RWPE2 (cell line): ENCODE data around the gene SMTN.

Experiments used
- ATAC-seq: fragments of 200-7000 bp; cut with Tn5 transposase; 3 replicates; pipeline ENCODE4 v1.9.1; 2021; ENCODE audit warnings: low read depth
- DNase-seq: peaks from one replicate; pipeline ENCODE4 v3.0.0-alpha.2; 2020; ENCODE audit warnings: low spot score
- H3K27ac ChIP-seq: fragments of 450-650 bp; 2 replicates; pipeline ENCODE4 v1.5.1; 2017; ENCODE audit warnings: mild to moderate bottlenecking; ENCODE audit not compliant: poor library complexity, severe bottlenecking
- H3K27me3 ChIP-seq: fragments of 250-450 bp; sonication (Bioruptor Pico); 2 replicates; pipeline ENCODE4 v1.5.1; 2021; ENCODE audit warnings: mild to moderate bottlenecking, moderate library complexity; ENCODE audit not compliant: insufficient read depth, poor library complexity, severe bottlenecking
- H3K36me3 ChIP-seq: fragments of 250-450 bp; sonication (Bioruptor Pico); 2 replicates; pipeline ENCODE4 v1.5.1; 2020; ENCODE audit warnings: low read depth, mild to moderate bottlenecking, moderate library complexity
- H3K4me1 ChIP-seq: fragments of 250-450 bp; sonication (Bioruptor Pico); 2 replicates; pipeline ENCODE4 v1.5.1; 2021; ENCODE audit warnings: mild to moderate bottlenecking, moderate library complexity; ENCODE audit not compliant: insufficient read depth, poor library complexity, severe bottlenecking
- H3K4me3 ChIP-seq: fragments of 250-450 bp; sonication (Bioruptor Pico); 2 replicates; pipeline ENCODE4 v1.5.1; 2021; ENCODE audit warnings: mild to moderate bottlenecking, moderate library complexity; ENCODE audit not compliant: severe bottlenecking
- H3K9me3 ChIP-seq: fragments of 250-450 bp; sonication (Bioruptor Pico); 2 replicates; pipeline ENCODE4 v1.5.1; 2021; ENCODE audit warnings: mild to moderate bottlenecking, moderate library complexity; ENCODE audit not compliant: severe bottlenecking
- TF ChIP-seq, protein P1 (sequence below): fragments of 450-650 bp; IDR thresholded peaks from one replicate; pipeline ENCODE4 v1.5.1; 2017; ENCODE audit warnings: mild to moderate bottlenecking, moderate library complexity; ENCODE audit not compliant: poor library complexity, severe bottlenecking

Gene SMTN

GRCh38 chr22:31122196-31122531 is 41.0 kb downstream of the SMTN start:
- H3K9me3 ChIP-seq: no peaks in the 10 kb centered on the region
- TF ChIP-seq, protein P1, sequence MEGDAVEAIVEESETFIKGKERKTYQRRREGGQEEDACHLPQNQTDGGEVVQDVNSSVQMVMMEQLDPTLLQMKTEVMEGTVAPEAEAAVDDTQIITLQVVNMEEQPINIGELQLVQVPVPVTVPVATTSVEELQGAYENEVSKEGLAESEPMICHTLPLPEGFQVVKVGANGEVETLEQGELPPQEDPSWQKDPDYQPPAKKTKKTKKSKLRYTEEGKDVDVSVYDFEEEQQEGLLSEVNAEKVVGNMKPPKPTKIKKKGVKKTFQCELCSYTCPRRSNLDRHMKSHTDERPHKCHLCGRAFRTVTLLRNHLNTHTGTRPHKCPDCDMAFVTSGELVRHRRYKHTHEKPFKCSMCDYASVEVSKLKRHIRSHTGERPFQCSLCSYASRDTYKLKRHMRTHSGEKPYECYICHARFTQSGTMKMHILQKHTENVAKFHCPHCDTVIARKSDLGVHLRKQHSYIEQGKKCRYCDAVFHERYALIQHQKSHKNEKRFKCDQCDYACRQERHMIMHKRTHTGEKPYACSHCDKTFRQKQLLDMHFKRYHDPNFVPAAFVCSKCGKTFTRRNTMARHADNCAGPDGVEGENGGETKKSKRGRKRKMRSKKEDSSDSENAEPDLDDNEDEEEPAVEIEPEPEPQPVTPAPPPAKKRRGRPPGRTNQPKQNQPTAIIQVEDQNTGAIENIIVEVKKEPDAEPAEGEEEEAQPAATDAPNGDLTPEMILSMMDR: no peak
- H3K4me3 ChIP-seq: no peak overlapping the region
- no peak for DNase-seq
- H3K27ac ChIP-seq: no peak overlapping the region
- no peak for ATAC-seq
- H3K27me3 ChIP-seq: no peaks in the 10 kb centered on the region
- H3K4me1 ChIP-seq: no peaks in the 10 kb centered on the region
- H3K36me3 ChIP-seq: no peaks in the 10 kb centered on the region

GRCh38 chr22:31122532-31123291 is 41.6 kb downstream of the SMTN start, which contains the start of gene INPP5J:
Gene INPP5J (plus strand): TSS chr22:31122966. CDS start chr22:31123015, 49 bp downstream.
- ATAC-seq: peak; percentile 88
- no peak within 1 kb of the TSS for H3K27ac ChIP-seq

DNA sequence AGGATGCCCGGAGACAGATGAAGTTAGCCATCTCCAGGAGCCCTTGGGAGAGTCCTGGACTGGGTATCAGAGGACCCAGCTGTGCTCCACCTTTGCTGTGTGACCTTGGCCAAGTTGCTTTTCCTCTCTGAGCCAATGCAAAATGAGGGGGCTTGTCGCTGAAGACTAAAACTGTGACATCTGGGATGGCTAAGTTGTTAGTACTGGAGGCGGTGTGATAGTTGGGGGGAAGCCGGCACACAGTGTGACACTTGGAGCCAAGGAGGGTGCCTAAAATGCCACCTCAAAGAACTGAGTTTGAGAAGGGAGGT is 42.1 kb downstream of the SMTN start:
- no peaks in the 10 kb centered on the region for H3K9me3 ChIP-seq
- peak overlapping the region; percentile 49 for H3K4me3 ChIP-seq

More at GRCh38 chr22:31122532-31123291, 41.6 kb downstream of the SMTN start, which contains the start of gene INPP5J:
- Histone ChIP-seq H3K4me1 (no peaks in the 10 kb centered on the region), H3K36me3 (no peaks in the 10 kb centered on the region), H3K27me3 (no peaks in the 10 kb centered on the region), H3K4me3 (peak within 1 kb of the TSS; percentile 49), H3K9me3 (no peaks in the 10 kb centered on the region)
- no peak for DNase-seq
- TF ChIP-seq, protein P1: no peak

DNA sequence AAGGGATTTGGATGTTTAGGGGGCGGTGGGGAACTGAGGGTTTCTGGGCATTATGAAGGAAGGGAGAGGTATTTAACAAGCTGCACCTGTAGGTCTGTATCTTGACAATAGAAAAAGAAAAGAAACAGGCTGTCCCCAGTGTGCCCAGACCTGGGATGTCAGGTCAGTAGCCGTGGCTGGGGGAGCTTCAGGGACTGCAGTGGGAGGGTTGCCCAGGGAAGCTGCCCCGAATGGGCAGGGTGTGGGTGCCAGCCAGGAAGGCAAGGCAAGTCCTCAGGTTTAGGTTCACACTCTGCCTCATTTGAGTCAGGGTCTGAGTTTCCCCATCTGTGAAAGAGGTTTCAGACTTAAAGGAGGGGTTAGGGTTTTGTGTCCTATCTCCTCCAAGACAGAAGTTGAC is 43.2 kb downstream of the SMTN start:
- H3K27ac ChIP-seq: no peak overlapping the region
- H3K4me3 ChIP-seq: no peak overlapping the region
- H3K36me3 ChIP-seq: no peaks in the 10 kb centered on the region
- no peak for ATAC-seq
- TF ChIP-seq, protein P1: no peak
- DNase-seq: no peak
- no peaks in the 10 kb centered on the region for H3K9me3 ChIP-seq
- H3K27me3 ChIP-seq: no peaks in the 10 kb centered on the region
- H3K4me1 ChIP-seq: no peaks in the 10 kb centered on the region

More for the DNA sequence above, 42.1 kb downstream of the SMTN start:
- H3K27me3 ChIP-seq: no peaks in the 10 kb centered on the region
- DNase-seq (no peak), ATAC-seq (no peak; the same call in 2 of the 3 replicates)
- TF ChIP-seq, protein P1: no peak
- H3K27ac ChIP-seq: no peak overlapping the region
- no peaks in the 10 kb centered on the region for H3K36me3 ChIP-seq
- no peaks in the 10 kb centered on the region for H3K4me1 ChIP-seq

DNA sequence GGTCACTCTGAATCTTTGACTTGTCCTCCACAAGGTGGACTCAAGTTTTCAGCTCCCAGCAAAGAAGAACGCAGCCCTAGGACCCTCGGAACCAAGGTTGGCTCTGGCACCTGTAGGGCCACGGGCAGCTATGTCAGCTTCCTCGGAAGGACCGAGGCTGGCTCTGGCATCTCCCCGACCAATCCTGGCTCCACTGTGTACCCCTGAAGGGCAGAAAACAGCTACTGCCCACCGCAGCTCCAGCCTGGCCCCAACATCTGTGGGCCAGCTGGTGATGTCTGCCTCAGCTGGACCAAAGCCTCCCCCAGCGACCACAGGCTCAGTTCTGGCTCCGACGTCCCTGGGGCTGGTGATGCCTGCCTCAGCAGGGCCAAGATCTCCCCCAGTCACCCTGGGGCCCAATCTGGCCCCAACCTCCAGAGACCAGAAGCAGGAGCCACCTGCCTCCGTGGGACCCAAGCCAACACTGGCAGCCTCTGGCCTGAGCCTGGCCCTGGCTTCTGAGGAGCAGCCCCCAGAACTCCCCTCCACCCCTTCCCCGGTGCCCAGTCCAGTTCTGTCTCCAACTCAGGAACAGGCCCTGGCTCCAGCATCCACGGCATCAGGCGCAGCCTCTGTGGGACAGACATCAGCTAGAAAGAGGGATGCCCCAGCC is 43.8 kb downstream of the SMTN start:
- ATAC-seq (no peak), DNase-seq (no peak)
- no peaks in the 10 kb centered on the region for H3K36me3 ChIP-seq
- H3K27ac ChIP-seq: no peak overlapping the region
- no peak overlapping the region for H3K4me3 ChIP-seq
- TF ChIP-seq, protein P1: no peak
- H3K4me1 ChIP-seq: no peaks in the 10 kb centered on the region
- no peaks in the 10 kb centered on the region for H3K9me3 ChIP-seq
- H3K27me3 ChIP-seq: no peaks in the 10 kb centered on the region
